ENCODE data around the gene POLR1A.

The POLR1A gene

DNA sequence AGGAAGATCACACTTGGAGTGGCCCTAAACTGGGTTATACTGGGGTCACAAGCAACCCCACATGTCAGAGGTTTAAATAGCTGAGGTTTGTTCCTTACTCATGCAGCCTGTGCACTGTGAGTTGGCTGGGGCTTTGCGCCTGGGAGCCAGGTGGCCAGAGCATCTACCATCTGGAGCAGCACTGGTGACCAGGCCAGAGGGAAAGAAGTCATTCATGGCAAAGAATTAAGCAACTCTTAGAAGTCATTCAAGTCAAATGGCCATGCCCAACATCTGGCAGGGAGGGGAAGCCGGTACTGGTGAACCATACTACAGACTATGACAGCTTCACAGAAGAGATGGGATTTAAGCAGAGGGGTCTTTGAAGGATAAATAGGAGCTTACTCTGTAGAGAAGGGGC, 90.7 kb downstream of the POLR1A start:
- Histone ChIP-seq H3K27me3 (replicated peaks; ENCODE audit: control insufficient read depth, insufficient read depth, low read length, poor library complexity, severe bottlenecking) (no peaks in the 10 kb centered on the region), H3K27ac (ENCODE audit: insufficient read depth, low read length, poor library complexity, severe bottlenecking) (no peak overlapping the region), H3K9me3 (ENCODE audit: control insufficient read depth, low read length) (no peaks in the 10 kb centered on the region), H3K4me3 (ENCODE audit: insufficient read depth, low read depth, low read length, poor library complexity, severe bottlenecking) (no peak overlapping the region), H3K4me1 (ENCODE audit: control insufficient read depth, insufficient read depth, low read length, poor library complexity, severe bottlenecking) (no peaks in the 10 kb centered on the region), H3K36me3 (ENCODE audit: control insufficient read depth, insufficient read depth, low read length) (no peaks in the 10 kb centered on the region)
- no peak for DNase-seq

DNA sequence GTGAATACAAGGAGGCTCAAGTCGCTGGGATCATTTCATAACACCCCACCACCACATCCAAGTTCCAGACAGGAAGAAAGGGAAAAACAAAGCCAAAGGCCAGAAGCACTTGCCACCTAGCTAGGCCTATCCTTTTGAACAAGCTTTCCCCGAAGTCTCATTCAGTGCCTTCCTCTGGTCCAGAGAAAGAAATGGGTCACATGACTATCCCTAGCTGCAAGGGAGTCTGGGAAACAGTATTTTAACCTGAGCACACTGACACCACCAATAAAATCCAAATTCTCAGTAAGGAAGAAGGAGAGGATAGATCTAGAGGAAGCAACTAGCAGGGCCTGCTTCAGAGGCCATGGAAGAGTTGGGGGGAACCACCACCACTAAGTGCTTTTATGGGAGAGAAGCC, 91.2 kb downstream of the POLR1A start:
- Histone ChIP-seq H3K4me3 (ENCODE audit: insufficient read depth, low read depth, low read length, poor library complexity, severe bottlenecking) (no peak overlapping the region), H3K36me3 (ENCODE audit: control insufficient read depth, insufficient read depth, low read length) (no peaks in the 10 kb centered on the region), H3K27ac (ENCODE audit: insufficient read depth, low read length, poor library complexity, severe bottlenecking) (no peak overlapping the region), H3K4me1 (ENCODE audit: control insufficient read depth, insufficient read depth, low read length, poor library complexity, severe bottlenecking) (no peaks in the 10 kb centered on the region), H3K9me3 (ENCODE audit: control insufficient read depth, low read length) (no peaks in the 10 kb centered on the region), H3K27me3 (replicated peaks; ENCODE audit: control insufficient read depth, insufficient read depth, low read length, poor library complexity, severe bottlenecking) (no peaks in the 10 kb centered on the region)
- no peak for DNase-seq

DNA sequence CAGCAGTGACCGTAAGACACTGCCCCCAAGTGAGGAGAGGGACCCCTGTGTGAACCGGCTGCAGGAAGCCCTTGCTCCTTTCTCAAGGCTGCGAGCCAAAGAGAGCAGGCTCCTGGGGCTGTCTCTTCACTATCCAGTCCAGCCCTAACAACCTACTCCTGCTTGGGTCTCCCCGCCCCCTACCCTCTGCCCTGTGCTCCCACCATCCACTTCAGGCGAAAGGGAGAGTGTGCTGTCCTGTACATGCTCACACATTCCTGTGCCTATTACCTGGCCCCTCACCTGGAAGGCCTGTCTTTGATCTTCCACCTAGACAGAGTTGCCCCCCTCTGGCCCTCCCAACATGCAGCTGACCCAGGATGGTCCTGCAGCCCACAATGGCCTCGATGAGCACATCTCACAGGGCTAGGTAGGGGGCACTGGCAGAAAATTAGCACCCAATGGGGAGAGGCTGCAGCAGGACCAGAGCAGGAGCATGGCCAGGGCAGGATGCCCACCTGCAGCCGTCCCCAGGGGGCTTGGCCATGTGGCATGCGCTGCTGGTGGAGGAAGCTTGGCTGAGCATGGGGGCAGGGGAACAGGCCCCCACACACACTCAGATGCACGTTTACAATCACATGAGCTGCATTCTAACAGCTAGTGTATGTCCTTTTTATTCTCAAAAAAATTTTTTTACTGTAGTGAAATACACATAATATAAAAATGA, 93.5 kb downstream of the POLR1A start:
- no peak overlapping the region for H3K4me3 ChIP-seq (ENCODE audit: insufficient read depth, low read depth, low read length, poor library complexity, severe bottlenecking)
- H3K9me3 ChIP-seq (ENCODE audit: control insufficient read depth, low read length): no peaks in the 10 kb centered on the region
- H3K27me3 ChIP-seq (replicated peaks; ENCODE audit: control insufficient read depth, insufficient read depth, low read length, poor library complexity, severe bottlenecking): no peaks in the 10 kb centered on the region
- no peaks in the 10 kb centered on the region for H3K36me3 ChIP-seq (ENCODE audit: control insufficient read depth, insufficient read depth, low read length)
- no peaks in the 10 kb centered on the region for H3K4me1 ChIP-seq (ENCODE audit: control insufficient read depth, insufficient read depth, low read length, poor library complexity, severe bottlenecking)
- no peak overlapping the region for H3K27ac ChIP-seq (ENCODE audit: insufficient read depth, low read length, poor library complexity, severe bottlenecking)
- DNase-seq: no peak

DNA sequence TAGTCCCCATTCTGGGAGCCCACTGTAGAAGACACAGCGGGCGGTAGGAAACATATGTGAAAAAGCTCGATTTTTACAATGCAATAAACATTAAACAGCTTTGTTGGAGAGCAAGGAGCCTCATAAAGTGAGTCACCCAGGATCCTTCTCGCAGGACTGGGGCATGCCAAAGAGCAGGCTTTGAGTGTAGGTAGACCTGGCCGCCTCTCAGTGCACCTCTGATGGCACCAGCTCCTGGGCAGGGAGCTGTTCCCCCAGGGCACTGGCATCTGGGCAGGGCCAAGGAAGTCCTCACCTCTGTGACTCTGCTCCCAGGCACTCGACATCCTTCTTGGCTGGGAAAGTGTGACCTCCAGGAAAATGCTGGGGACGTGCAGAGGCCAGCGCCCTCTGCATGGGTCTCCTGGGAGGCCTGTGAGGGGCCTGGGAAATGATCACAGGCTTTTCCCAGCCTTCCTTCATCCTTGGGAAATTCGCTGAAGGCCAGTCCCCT, 94.2 kb downstream of the POLR1A start:
- H3K27ac ChIP-seq (ENCODE audit: insufficient read depth, low read length, poor library complexity, severe bottlenecking): no peak overlapping the region
- no peak for DNase-seq
- H3K9me3 ChIP-seq (ENCODE audit: control insufficient read depth, low read length): no peaks in the 10 kb centered on the region
- no peak overlapping the region for H3K4me3 ChIP-seq (ENCODE audit: insufficient read depth, low read depth, low read length, poor library complexity, severe bottlenecking)
- H3K4me1 ChIP-seq (ENCODE audit: control insufficient read depth, insufficient read depth, low read length, poor library complexity, severe bottlenecking): no peaks in the 10 kb centered on the region
- H3K36me3 ChIP-seq (ENCODE audit: control insufficient read depth, insufficient read depth, low read length): no peaks in the 10 kb centered on the region
- no peaks in the 10 kb centered on the region for H3K27me3 ChIP-seq (replicated peaks; ENCODE audit: control insufficient read depth, insufficient read depth, low read length, poor library complexity, severe bottlenecking)

DNA sequence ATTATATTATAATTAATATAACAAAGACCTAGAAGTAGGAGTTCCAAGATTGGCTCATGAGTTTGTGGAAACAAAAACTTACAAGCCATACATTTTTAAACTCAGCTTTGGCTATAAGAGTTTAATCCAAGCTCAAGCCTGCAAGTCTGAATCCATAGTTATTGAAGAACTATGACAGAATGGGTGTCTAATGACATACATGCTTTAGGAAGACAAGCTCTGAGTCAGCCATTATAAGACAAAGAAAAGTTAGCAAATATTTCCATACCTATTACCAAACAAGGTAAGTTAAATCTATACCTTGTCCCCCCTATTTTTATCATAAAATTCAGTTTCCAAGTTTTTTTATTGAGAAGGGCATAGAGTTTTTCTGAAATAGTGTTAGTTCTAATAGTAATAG, 95.6 kb downstream of the POLR1A start:
- Histone ChIP-seq H3K27me3 (replicated peaks; ENCODE audit: control insufficient read depth, insufficient read depth, low read length, poor library complexity, severe bottlenecking) (no peaks in the 10 kb centered on the region), H3K36me3 (ENCODE audit: control insufficient read depth, insufficient read depth, low read length) (no peaks in the 10 kb centered on the region), H3K4me1 (ENCODE audit: control insufficient read depth, insufficient read depth, low read length, poor library complexity, severe bottlenecking) (no peaks in the 10 kb centered on the region), H3K4me3 (ENCODE audit: insufficient read depth, low read depth, low read length, poor library complexity, severe bottlenecking) (no peak overlapping the region), H3K27ac (ENCODE audit: insufficient read depth, low read length, poor library complexity, severe bottlenecking) (no peak overlapping the region), H3K9me3 (ENCODE audit: control insufficient read depth, low read length) (no peaks in the 10 kb centered on the region)
- no peak for DNase-seq

DNA sequence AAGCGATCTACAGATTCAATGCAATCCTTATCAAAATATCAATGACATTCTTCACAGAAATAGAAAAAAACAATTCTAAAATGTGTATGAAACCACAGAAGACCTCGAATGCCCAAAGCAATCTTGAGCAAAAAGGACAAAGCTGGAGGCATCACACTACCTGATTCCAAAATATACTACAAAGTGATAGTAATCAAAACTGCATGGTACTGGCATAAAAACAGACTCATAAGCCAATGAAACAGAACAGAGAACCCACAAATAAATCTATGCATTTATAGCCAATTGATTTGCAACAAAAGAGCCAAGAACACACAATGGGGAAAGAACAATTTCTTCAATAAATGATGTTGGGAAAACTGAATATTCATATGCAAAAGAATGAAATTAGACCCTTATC, 99.2 kb downstream of the POLR1A start:
- H3K9me3 ChIP-seq (ENCODE audit: control insufficient read depth, low read length): no peaks in the 10 kb centered on the region
- no peaks in the 10 kb centered on the region for H3K27me3 ChIP-seq (replicated peaks; ENCODE audit: control insufficient read depth, insufficient read depth, low read length, poor library complexity, severe bottlenecking)
- no peaks in the 10 kb centered on the region for H3K4me1 ChIP-seq (ENCODE audit: control insufficient read depth, insufficient read depth, low read length, poor library complexity, severe bottlenecking)
- no peak for DNase-seq
- H3K36me3 ChIP-seq (ENCODE audit: control insufficient read depth, insufficient read depth, low read length): no peaks in the 10 kb centered on the region
- no peak overlapping the region for H3K27ac ChIP-seq (ENCODE audit: insufficient read depth, low read length, poor library complexity, severe bottlenecking)
- no peak overlapping the region for H3K4me3 ChIP-seq (ENCODE audit: insufficient read depth, low read depth, low read length, poor library complexity, severe bottlenecking)

DNA sequence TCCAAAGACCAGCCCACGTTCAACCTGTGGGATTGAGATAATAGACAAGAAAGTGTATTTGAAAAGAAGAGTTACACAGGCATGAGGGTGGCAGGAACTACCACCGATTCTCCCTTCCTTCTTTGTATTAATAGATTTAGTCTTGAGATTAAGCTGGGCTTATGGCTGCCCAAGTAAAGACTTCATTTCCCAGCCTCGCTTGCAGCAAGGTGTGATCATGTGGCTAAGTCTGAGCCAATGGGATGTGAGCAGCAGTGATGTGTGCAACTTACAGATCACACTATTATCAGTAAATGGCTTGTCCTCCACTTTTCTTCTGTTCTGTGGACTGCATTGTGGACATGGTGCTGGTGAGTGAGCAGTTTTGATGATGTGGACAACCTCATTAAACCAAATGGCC, 101.7 kb downstream of the POLR1A start:
- no peak for DNase-seq
- H3K4me1 ChIP-seq (ENCODE audit: control insufficient read depth, insufficient read depth, low read length, poor library complexity, severe bottlenecking): peaks cover 7% of the 10 kb centered on the region

DNA sequence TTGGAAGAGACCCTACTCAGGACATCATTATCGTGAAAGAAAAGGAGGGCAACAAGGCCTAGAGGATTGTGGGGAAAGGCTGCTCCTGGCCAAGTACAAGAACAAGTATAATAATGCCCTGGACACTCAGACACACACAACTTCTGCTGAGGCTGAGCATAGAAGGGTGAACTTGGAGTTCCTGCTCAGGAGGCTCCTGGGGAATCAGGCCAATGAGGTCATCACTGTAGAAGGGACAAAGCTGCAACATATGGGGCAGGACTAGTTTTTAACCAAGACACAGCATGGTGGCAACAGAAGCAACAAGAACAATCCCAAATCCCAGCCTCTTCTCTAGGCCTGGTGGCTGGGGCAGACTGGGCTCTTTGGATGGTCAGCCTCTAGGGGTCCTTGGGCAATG, 102.6 kb downstream of the POLR1A start:
- Histone ChIP-seq H3K27me3 (replicated peaks; ENCODE audit: control insufficient read depth, insufficient read depth, low read length, poor library complexity, severe bottlenecking) (no peaks in the 10 kb centered on the region), H3K36me3 (ENCODE audit: control insufficient read depth, insufficient read depth, low read length) (no peaks in the 10 kb centered on the region), H3K9me3 (ENCODE audit: control insufficient read depth, low read length) (no peaks in the 10 kb centered on the region), H3K4me1 (ENCODE audit: control insufficient read depth, insufficient read depth, low read length, poor library complexity, severe bottlenecking) (peaks cover 11% of the 10 kb centered on the region), H3K4me3 (ENCODE audit: insufficient read depth, low read depth, low read length, poor library complexity, severe bottlenecking) (no peak overlapping the region), H3K27ac (ENCODE audit: insufficient read depth, low read length, poor library complexity, severe bottlenecking) (no peak overlapping the region)
- no peak for DNase-seq

More for the DNA sequence above, 101.7 kb downstream of the POLR1A start:
- Histone ChIP-seq H3K27ac (ENCODE audit: insufficient read depth, low read length, poor library complexity, severe bottlenecking) (no peak overlapping the region), H3K4me3 (ENCODE audit: insufficient read depth, low read depth, low read length, poor library complexity, severe bottlenecking) (no peak overlapping the region), H3K36me3 (ENCODE audit: control insufficient read depth, insufficient read depth, low read length) (no peaks in the 10 kb centered on the region), H3K9me3 (ENCODE audit: control insufficient read depth, low read length) (no peaks in the 10 kb centered on the region), H3K27me3 (replicated peaks; ENCODE audit: control insufficient read depth, insufficient read depth, low read length, poor library complexity, severe bottlenecking) (no peaks in the 10 kb centered on the region)

DNA sequence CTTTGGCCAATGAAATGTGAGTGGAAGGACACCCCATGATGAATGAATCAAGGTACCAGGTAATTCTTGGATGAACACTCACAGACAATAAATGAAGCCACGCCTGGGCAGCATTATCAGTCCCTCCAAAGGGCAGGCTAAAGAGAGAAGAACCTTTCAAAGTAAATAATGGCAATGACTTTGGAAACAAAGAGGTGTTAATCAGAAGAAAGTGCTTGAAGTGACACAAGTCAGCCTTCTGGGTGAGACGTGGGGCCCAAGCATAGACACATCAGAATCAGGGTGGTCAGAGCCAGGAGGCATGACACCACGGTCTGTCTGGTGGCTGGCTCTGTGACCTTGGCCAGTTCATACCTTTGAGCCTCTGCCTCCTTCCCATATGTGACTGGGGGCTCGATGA, 103.3 kb downstream of the POLR1A start:
- no peaks in the 10 kb centered on the region for H3K9me3 ChIP-seq (ENCODE audit: control insufficient read depth, low read length)
- H3K4me3 ChIP-seq (ENCODE audit: insufficient read depth, low read depth, low read length, poor library complexity, severe bottlenecking): no peak overlapping the region
- H3K27ac ChIP-seq (ENCODE audit: insufficient read depth, low read length, poor library complexity, severe bottlenecking): no peak overlapping the region
- H3K4me1 ChIP-seq (ENCODE audit: control insufficient read depth, insufficient read depth, low read length, poor library complexity, severe bottlenecking): peaks cover 11% of the 10 kb centered on the region
- H3K27me3 ChIP-seq (replicated peaks; ENCODE audit: control insufficient read depth, insufficient read depth, low read length, poor library complexity, severe bottlenecking): no peaks in the 10 kb centered on the region
- H3K36me3 ChIP-seq (ENCODE audit: control insufficient read depth, insufficient read depth, low read length): no peaks in the 10 kb centered on the region
- DNase-seq: no peak

DNA sequence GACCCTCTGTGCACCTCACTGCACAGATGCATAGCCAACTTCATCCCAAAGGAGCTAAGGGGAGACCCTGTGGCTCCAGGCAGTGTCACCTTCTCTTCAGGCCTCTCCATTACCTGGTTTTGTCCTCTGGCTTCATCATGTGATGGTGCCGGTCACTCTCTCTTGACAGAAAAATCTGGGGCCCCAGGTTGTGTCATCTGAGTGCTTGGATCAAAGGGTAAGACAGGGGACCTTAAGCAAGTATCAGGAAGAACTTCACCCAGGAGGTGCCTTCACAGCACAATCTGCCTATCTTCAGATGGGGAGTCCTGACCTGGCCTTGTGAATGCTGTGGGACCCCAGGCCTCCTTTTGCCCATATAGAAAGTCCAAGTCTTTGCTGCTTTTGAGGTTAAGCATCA, 104.4 kb downstream of the POLR1A start:
- Histone ChIP-seq H3K27me3 (replicated peaks; ENCODE audit: control insufficient read depth, insufficient read depth, low read length, poor library complexity, severe bottlenecking) (no peaks in the 10 kb centered on the region), H3K9me3 (ENCODE audit: control insufficient read depth, low read length) (no peaks in the 10 kb centered on the region), H3K4me1 (ENCODE audit: control insufficient read depth, insufficient read depth, low read length, poor library complexity, severe bottlenecking) (peaks cover 11% of the 10 kb centered on the region), H3K36me3 (ENCODE audit: control insufficient read depth, insufficient read depth, low read length) (no peaks in the 10 kb centered on the region), H3K27ac (ENCODE audit: insufficient read depth, low read length, poor library complexity, severe bottlenecking) (no peak overlapping the region), H3K4me3 (ENCODE audit: insufficient read depth, low read depth, low read length, poor library complexity, severe bottlenecking) (no peak overlapping the region)
- DNase-seq: no peak

All from effector memory CD4-positive, alpha-beta T cell (primary cell).